Measurements from ENCODE around the gene YPEL5.
"Not testable (repeated sequence)": the region's sequence is repeated elsewhere in the genome, so short reads cannot be mapped to it uniquely, and the experiment has no call there.

Gene YPEL5

GRCh38 chr2:30146337-30147195 lies at the start of gene YPEL5:
Gene YPEL5, plus strand, starts transcription at chr2:30147007. Its CDS starts 9,645 bp downstream, at chr2:30156652.
- Mint-ChIP-seq H3K27ac (peak within 1 kb of the TSS; percentile 98), H3K4me3 (peak within 1 kb of the TSS; percentile 86), H3K27me3 (no peaks in the 10 kb centered on the region), H3K9me3 (no peaks in the 10 kb centered on the region), H3K4me1 (peaks cover 66% of the 10 kb centered on the region), H3K36me3 (peaks cover 8% of the 10 kb centered on the region)

DNA sequence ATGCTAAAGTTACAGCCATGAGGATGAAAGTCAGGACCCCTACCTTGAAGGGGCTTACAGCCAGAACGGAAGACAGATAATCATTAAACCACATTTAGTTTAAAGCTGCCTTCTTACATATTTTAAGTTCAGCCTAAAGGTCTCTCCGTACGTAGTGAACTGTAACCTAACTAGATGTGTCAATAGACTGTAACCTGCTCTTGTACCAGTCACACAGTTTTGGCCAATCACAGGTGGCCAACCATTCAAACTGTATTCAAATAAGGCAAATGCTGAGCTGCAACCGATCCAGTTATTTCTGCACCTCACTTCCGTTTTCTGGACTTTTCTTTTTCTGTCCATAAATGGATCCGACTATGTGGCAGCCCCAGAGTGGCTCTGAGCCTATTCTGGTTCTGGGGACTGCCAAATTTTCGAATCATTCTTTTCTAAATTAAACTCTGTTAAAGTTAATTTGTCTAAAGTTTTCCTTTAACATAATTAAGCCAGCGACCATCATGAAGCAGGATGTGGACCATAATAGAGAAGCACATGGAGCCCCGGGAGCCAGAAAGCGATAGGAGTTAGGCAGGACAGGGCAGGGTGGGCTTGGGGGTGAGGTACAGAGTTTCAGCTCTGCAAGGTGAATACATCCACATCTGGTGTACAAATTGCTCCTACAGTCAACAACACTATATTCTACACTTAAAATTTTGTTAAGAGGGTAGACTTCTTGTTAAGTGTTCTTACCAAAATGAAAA lies 48.4 kb upstream of the YPEL5 start:
- Mint-ChIP-seq H3K4me3 (no peak overlapping the region), H3K36me3 (no peaks in the 10 kb centered on the region), H3K9me3 (no peaks in the 10 kb centered on the region), H3K27me3 (no peaks in the 10 kb centered on the region), H3K4me1 (no peaks in the 10 kb centered on the region), H3K27ac (no peak overlapping the region)

DNA sequence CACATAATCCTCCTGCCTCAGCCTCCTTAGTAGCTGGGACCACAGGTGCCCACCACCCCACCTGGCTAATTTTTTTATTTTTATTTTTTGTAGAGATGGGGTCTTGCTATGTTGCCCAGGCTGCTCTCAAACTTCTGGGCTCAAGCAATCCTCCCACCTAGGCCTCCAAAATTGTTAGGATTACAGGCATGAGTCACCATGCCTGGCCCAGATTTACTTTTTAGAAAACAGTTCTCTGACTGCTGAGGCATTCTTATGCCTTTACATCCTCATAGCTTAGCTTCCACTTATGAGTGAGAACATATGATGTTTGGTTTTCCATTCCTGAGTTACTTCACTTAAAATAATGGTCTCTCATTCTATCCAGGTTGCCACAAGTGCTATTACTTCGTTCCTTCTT lies 47.4 kb upstream of the YPEL5 start:
- H3K27me3 Mint-ChIP-seq, H3K4me1 Mint-ChIP-seq, H3K36me3 Mint-ChIP-seq, H3K27ac Mint-ChIP-seq, H3K4me3 Mint-ChIP-seq, H3K9me3 Mint-ChIP-seq: not testable (repeated sequence)

- not testable (repeated sequence) for H3K9me3 Mint-ChIP-seq, H3K27ac Mint-ChIP-seq, H3K27me3 Mint-ChIP-seq, H3K4me1 Mint-ChIP-seq, H3K36me3 Mint-ChIP-seq, H3K4me3 Mint-ChIP-seq
Observed at GRCh38 chr2:30100691-30101090, 46.1 kb upstream of the YPEL5 start.

- H3K4me3 Mint-ChIP-seq, result no peak overlapping the region
- no peaks in the 10 kb centered on the region for H3K9me3 Mint-ChIP-seq
- H3K36me3 Mint-ChIP-seq, result no peaks in the 10 kb centered on the region
- H3K4me1 Mint-ChIP-seq, result no peaks in the 10 kb centered on the region
- H3K27me3 Mint-ChIP-seq, result peaks cover 1% of the 10 kb centered on the region
- H3K27ac Mint-ChIP-seq, result no peak overlapping the region
Observed at GRCh38 chr2:30104307-30104706, 42.5 kb upstream of the YPEL5 start.

DNA sequence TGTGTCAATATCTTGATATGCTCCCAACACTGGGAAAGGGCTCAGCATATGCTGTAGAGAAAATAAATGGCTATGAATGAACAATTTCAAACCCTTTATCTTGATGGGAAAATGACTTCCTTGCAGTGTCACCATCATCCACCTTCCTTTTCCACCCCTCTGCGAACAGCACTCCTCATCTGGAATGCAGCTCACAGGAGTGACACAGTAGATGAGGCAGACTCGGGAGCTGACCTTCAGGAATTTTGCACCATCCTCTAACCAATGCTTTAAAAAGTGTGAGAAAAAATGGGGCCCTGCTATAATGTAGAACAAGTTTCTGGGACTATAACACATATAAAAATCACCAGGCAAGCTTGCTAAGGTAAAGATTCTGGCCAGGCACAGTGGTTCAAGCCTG lies 41.3 kb upstream of the YPEL5 start:
- no peaks in the 10 kb centered on the region for H3K36me3 Mint-ChIP-seq

GRCh38 chr2:30106543-30106942 lies 40.3 kb upstream of the YPEL5 start:
- no peaks in the 10 kb centered on the region for H3K4me1 Mint-ChIP-seq
- no peaks in the 10 kb centered on the region for H3K9me3 Mint-ChIP-seq
- H3K36me3 Mint-ChIP-seq, result no peaks in the 10 kb centered on the region
- H3K27ac Mint-ChIP-seq, result no peak overlapping the region
- no peak overlapping the region for H3K4me3 Mint-ChIP-seq
- peaks cover 1% of the 10 kb centered on the region for H3K27me3 Mint-ChIP-seq

More for the DNA sequence above, 41.3 kb upstream of the YPEL5 start:
- no peaks in the 10 kb centered on the region for H3K9me3 Mint-ChIP-seq
- no peaks in the 10 kb centered on the region for H3K4me1 Mint-ChIP-seq
- H3K4me3 Mint-ChIP-seq, result no peak overlapping the region
- H3K27ac Mint-ChIP-seq, result no peak overlapping the region
- H3K27me3 Mint-ChIP-seq, result peaks cover 1% of the 10 kb centered on the region

GRCh38 chr2:30108192-30108591 lies 38.6 kb upstream of the YPEL5 start:
- no peak overlapping the region for H3K27ac Mint-ChIP-seq
- H3K36me3 Mint-ChIP-seq, result no peaks in the 10 kb centered on the region
- H3K27me3 Mint-ChIP-seq, result peaks cover 1% of the 10 kb centered on the region
- no peaks in the 10 kb centered on the region for H3K9me3 Mint-ChIP-seq
- no peak overlapping the region for H3K4me3 Mint-ChIP-seq
- H3K4me1 Mint-ChIP-seq, result no peaks in the 10 kb centered on the region

DNA sequence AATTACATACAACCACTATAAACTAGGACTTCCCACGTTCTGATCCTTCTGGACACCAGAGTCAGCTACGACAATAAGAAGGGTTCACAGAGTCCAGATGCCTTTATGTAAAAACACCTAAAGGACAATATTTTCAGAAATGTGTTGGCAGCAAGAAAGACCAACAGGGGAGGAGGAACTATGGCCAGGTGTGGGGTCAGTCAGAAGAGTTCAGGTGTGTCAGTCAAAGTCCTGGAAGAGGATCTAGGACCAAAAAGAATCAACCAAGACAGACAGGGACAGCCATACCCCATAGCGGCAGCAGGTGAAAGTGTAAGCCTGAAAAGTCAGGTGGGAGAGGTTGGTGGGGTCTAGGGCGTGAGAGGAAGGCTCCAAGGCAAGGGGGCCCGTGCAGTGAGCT lies 38.0 kb upstream of the YPEL5 start:
- Mint-ChIP-seq H3K27me3 (peaks cover 1% of the 10 kb centered on the region), H3K27ac (no peak overlapping the region), H3K4me3 (no peak overlapping the region), H3K36me3 (no peaks in the 10 kb centered on the region), H3K9me3 (no peaks in the 10 kb centered on the region), H3K4me1 (no peaks in the 10 kb centered on the region)

DNA sequence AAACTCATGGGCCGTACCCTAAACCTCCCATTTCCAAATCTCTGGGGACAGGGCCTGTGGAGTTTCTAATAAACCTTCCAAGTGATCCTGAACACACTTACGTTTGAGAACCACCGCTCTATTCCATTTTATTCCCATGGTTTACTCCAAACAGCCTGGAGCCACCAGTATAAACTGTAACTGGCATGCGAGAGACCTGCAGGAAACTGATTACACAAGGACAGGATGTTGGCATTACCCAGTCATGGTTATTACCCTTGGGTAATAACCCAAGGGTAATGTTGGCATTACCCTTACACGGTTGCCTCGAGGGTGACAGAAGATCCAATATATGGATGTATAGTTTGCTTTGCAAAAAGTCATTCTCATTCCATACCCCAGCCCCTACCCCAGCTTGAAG lies 37.0 kb upstream of the YPEL5 start:
- Mint-ChIP-seq H3K4me1 (no peaks in the 10 kb centered on the region), H3K27me3 (no peaks in the 10 kb centered on the region), H3K4me3 (no peak overlapping the region)

DNA sequence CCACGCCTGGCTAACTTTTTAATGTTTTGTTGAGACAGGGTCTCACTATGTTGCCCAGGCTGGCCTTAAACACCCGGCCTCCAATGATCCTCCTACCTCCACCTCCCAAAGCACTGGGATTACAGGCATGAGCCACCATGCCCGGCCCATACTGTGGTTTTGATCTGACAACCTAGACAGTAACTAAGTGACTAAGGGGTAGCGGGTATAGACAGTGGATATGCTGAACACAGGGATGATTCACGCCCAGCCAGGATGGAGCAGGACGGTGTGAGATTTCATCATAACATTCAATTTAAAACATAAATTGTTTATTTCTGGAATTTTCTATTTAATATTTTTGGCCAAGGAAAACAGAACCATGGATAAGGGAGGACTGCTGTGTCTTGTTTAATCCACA lies 36.0 kb upstream of the YPEL5 start:
- H3K36me3 Mint-ChIP-seq, result no peaks in the 10 kb centered on the region
- no peaks in the 10 kb centered on the region for H3K9me3 Mint-ChIP-seq
- no peaks in the 10 kb centered on the region for H3K27me3 Mint-ChIP-seq
- H3K27ac Mint-ChIP-seq, result no peak overlapping the region
- H3K4me1 Mint-ChIP-seq, result peaks cover 4% of the 10 kb centered on the region
- no peak overlapping the region for H3K4me3 Mint-ChIP-seq

More for the DNA sequence above, 37.0 kb upstream of the YPEL5 start:
- Mint-ChIP-seq H3K9me3 (no peaks in the 10 kb centered on the region), H3K27ac (no peak overlapping the region), H3K36me3 (no peaks in the 10 kb centered on the region)

- not testable (repeated sequence) for H3K4me1 Mint-ChIP-seq, H3K36me3 Mint-ChIP-seq, H3K27me3 Mint-ChIP-seq, H3K27ac Mint-ChIP-seq, H3K4me3 Mint-ChIP-seq, H3K9me3 Mint-ChIP-seq
Observed at GRCh38 chr2:30111186-30111585, 35.6 kb upstream of the YPEL5 start.

- H3K4me3 Mint-ChIP-seq, result no peak overlapping the region
- no peaks in the 10 kb centered on the region for H3K27me3 Mint-ChIP-seq
- no peaks in the 10 kb centered on the region for H3K9me3 Mint-ChIP-seq
- H3K36me3 Mint-ChIP-seq, result no peaks in the 10 kb centered on the region
- H3K27ac Mint-ChIP-seq, result no peak overlapping the region
- peaks cover 5% of the 10 kb centered on the region for H3K4me1 Mint-ChIP-seq
Observed at GRCh38 chr2:30112561-30112960, 34.2 kb upstream of the YPEL5 start.

GRCh38 chr2:30113617-30114293 lies 33.1 kb upstream of the YPEL5 start:
- H3K36me3 Mint-ChIP-seq, result no peaks in the 10 kb centered on the region
- no peak overlapping the region for H3K27ac Mint-ChIP-seq
- no peak overlapping the region for H3K4me3 Mint-ChIP-seq
- no peaks in the 10 kb centered on the region for H3K9me3 Mint-ChIP-seq
- no peaks in the 10 kb centered on the region for H3K27me3 Mint-ChIP-seq
- peaks cover 5% of the 10 kb centered on the region for H3K4me1 Mint-ChIP-seq

- no peaks in the 10 kb centered on the region for H3K36me3 Mint-ChIP-seq
- H3K9me3 Mint-ChIP-seq, result no peaks in the 10 kb centered on the region
- no peak overlapping the region for H3K4me3 Mint-ChIP-seq
- H3K4me1 Mint-ChIP-seq, result peaks cover 5% of the 10 kb centered on the region
- no peak overlapping the region for H3K27ac Mint-ChIP-seq
- no peaks in the 10 kb centered on the region for H3K27me3 Mint-ChIP-seq
Observed at GRCh38 chr2:30115141-30115980, 31.4 kb upstream of the YPEL5 start.
